HepG2 (cell line): Measurements from ENCODE around the gene SLC22A15. TPM values are rescaled to one million over a fixed set of nuclear protein-coding genes. Genes with fewer than 3 reads are reported as not detected.

Source experiments
- ATAC-seq: fragments of 200-7000 bp; cut with Tn5 transposase; 3 replicates; pipeline ENCODE4 v1.9.1; 2020; ENCODE audit warnings: mild to moderate bottlenecking, moderate library complexity
- BruUV-seq: library from RNA; stranded (reverse); fragments of 400-500 nt; replicated peaks from 2 replicates; lab custom pipeline; 2021; lab: Mats Ljungman, UMichigan
- CTCF ChIA-PET: fragments of 300-600 bp; formaldehyde crosslinking; extraction: SDS; loops from one replicate; lab custom pipeline; 2021; ENCODE audit warnings: low total read pairs, inconsistent platforms, low intra/inter-chr PET ratio; lab: Yijun Ruan, JAX
- POLR2A ChIA-PET: fragments of 350-600 bp; sonication (Branson Sonifier 250); formaldehyde crosslinking; loops from one replicate; lab custom pipeline; 2020; ENCODE audit warnings: antibody characterized with exemption, inconsistent platforms; lab: Yijun Ruan, JAX
- DNase-seq: peaks from one replicate; pipeline ENCODE4 v3.0.0-alpha.2; 2015; ENCODE audit warnings: low spot score
- FAIRE-seq: peaks from 3 replicates; lab custom pipeline; 2011; peaks lifted over from hg19 to GRCh38; lab: Jason Lieb, UNC
- H2AFZ ChIP-seq: one replicate; pipeline ENCODE4 v1.6.1; 2011; ENCODE audit warnings: low read length, inconsistent platforms
- H3K27ac ChIP-seq: fragments of 300-600 bp; 3 replicates; pipeline ENCODE4 v1.8.0; 2011; ENCODE audit warnings: mixed run types, mild to moderate bottlenecking, mixed read lengths, low read length, inconsistent platforms; ENCODE audit not compliant: insufficient read depth; ENCODE audit errors: extremely low read length
- H3K27me3 ChIP-seq, 2 experiments: fragments of 200-600 bp in 1 of 2; 2 replicates in 1 of 2; 3 replicates in 1 of 2; pipeline versions ENCODE4 v1.6.0 to v1.8.0; 2011; ENCODE audit warnings: low read length in 2 of 2, mild to moderate bottlenecking in 2 of 2, moderate library complexity in 2 of 2, inconsistent platforms in 1 of 2; ENCODE audit not compliant: insufficient read depth in 2 of 2, control insufficient read depth in 1 of 2
- H3K36me3 ChIP-seq, 2 experiments: fragments of 200-600 bp in 1 of 2; replicated peaks in 1 of 2; 2 replicates in 1 of 2; 3 replicates in 1 of 2; pipeline versions ENCODE4 v1.5.1 to v1.8.0; 2011; ENCODE audit warnings: low read length in 2 of 2, inconsistent platforms in 1 of 2; ENCODE audit not compliant: insufficient read depth in 2 of 2, control insufficient read depth in 1 of 2
- H3K4me1 ChIP-seq: 2 replicates; pipeline ENCODE4 v1.5.1; 2012; ENCODE audit warnings: low read length, inconsistent platforms; ENCODE audit not compliant: insufficient read depth
- H3K4me2 ChIP-seq: 2 replicates; pipeline ENCODE4 v1.6.0; 2011; ENCODE audit warnings: low read depth, low read length, inconsistent platforms
- H3K4me3 ChIP-seq, 3 experiments: fragments of 200-600 bp in 1 of 3; sonication (generic), shearing (Covaris generic) in 1 of 3; replicated peaks in 1 of 3; 2 replicates each; pipeline ENCODE4 v1.5.1; 2011 to 2016; ENCODE audit warnings: low read length in 3 of 3, inconsistent platforms in 2 of 3, low read depth in 2 of 3, mild to moderate bottlenecking in 2 of 3, control low read depth in 1 of 3, mixed read lengths in 1 of 3; ENCODE audit not compliant: insufficient read depth in 1 of 3
- H3K79me2 ChIP-seq: one replicate; pipeline ENCODE4 v1.6.1; 2011; ENCODE audit warnings: low read length, inconsistent platforms; ENCODE audit not compliant: insufficient read depth
- H3K9ac ChIP-seq: 2 replicates; pipeline ENCODE4 v1.6.0; 2011; ENCODE audit warnings: mild to moderate bottlenecking, low read depth, low read length, inconsistent platforms; ENCODE audit not compliant: insufficient read depth
- H3K9me3 ChIP-seq: 2 replicates; pipeline ENCODE4 v1.5.1; 2012; ENCODE audit warnings: mild to moderate bottlenecking, low read length
- H4K20me1 ChIP-seq: 2 replicates; pipeline ENCODE4 v1.6.0; 2011; ENCODE audit warnings: inconsistent platforms, mild to moderate bottlenecking, low read length, moderate library complexity; ENCODE audit not compliant: insufficient read depth
- GTF2F1 ChIP-seq: fragments of 150-350 bp; IDR thresholded peaks from 2 replicates; pipeline ENCODE4 v1.6.1; 2014; ENCODE audit warnings: low read length
- HMG20B ChIP-seq: conservative IDR thresholded peaks from 2 replicates; pipeline ENCODE4 v1.6.1; 2016; ENCODE audit warnings: missing genetic modification reagents, missing compliant biosample characterization
- MEF2D ChIP-seq: sonication (generic); formaldehyde crosslinking; IDR thresholded peaks from 2 replicates; pipeline ENCODE4 v1.5.1; 2020; ENCODE audit warnings: mild to moderate bottlenecking, missing genetic modification reagents
- NAIF1 ChIP-seq: sonication (generic); formaldehyde crosslinking; IDR thresholded peaks from 2 replicates; pipeline ENCODE4 v1.5.0; 2020; ENCODE audit warnings: mild to moderate bottlenecking, missing genetic modification reagents, borderline replicate concordance
- ZBTB38 ChIP-seq: sonication (generic); formaldehyde crosslinking; IDR thresholded peaks from 2 replicates; pipeline ENCODE4 v1.5.1; 2020; ENCODE audit warnings: mild to moderate bottlenecking, missing genetic modification reagents
- ZNF512B ChIP-seq: sonication (generic); formaldehyde crosslinking; IDR thresholded peaks from 2 replicates; pipeline ENCODE4 v1.5.1; 2020; ENCODE audit warnings: missing genetic modification reagents, mild to moderate bottlenecking, borderline replicate concordance
- ZNF605 ChIP-seq: sonication (generic); formaldehyde crosslinking; IDR thresholded peaks from 2 replicates; pipeline ENCODE4 v1.8.0; 2022; ENCODE audit warnings: mild to moderate bottlenecking, missing genetic modification reagents
- ZNF687 ChIP-seq: sonication (generic); formaldehyde crosslinking; IDR thresholded peaks from 2 replicates; pipeline ENCODE4 v1.5.1; 2020; ENCODE audit warnings: mild to moderate bottlenecking, missing genetic modification reagents, moderate library complexity
- ZNF816 ChIP-seq: sonication (generic); formaldehyde crosslinking; IDR thresholded peaks from 2 replicates; pipeline ENCODE4 v1.8.0; 2022; ENCODE audit warnings: missing genetic modification reagents, mild to moderate bottlenecking, borderline replicate concordance
- WGBS: methylation state at CpG from one replicate; pipeline ENCODE4 v1.1.6; 2017; ENCODE audit warnings: low lambda C conversion rate; 5-methylcytosine and 5-hydroxymethylcytosine counted together
- in situ Hi-C: cut with HindIII; loops from 2 replicates; pipeline ENCODE4 v1.10.0; 2017; ENCODE audit warnings: low pct_unique_long_range_greater_than_20kb; ENCODE audit not compliant: extremely low pct_ligation_motif_present
- intact Hi-C: fragments of 100-400 bp; cut with micrococcal nuclease; formaldehyde crosslinking; loops from one replicate; pipeline ENCODE4 v1.10.0; 2022; ENCODE audit not compliant: unreplicated experiment
- polyA plus RNA-seq, 8 experiments: library from polyadenylated mRNA; depleted of rRNA in 3 of 8; stranded (reverse) in 7 of 8; unstranded in 1 of 8; fragments of >200 nt; fragmentation: Illumina TruSeq in 4 of 8; extraction: Trizol in 4 of 8; gene quantifications; 2 replicates each; pipeline versions ENCODE4 v1.2.1 to v1.2.3, GENCODE V29; 2011 to 2016; ENCODE audit warnings: low read depth in 4 of 8, missing spikeins in 1 of 8, mixed read lengths in 1 of 8; ENCODE audit not compliant: insufficient read depth in 1 of 8
- total RNA-seq, 5 experiments: library from RNA; depleted of rRNA; stranded (reverse); fragments of >200 nt; fragmentation: Illumina TruSeq; extraction: Trizol; gene quantifications; 2 replicates each; pipeline ENCODE4 v1.2.3, GENCODE V29; 2016; ENCODE audit warnings: low read depth in 1 of 5

SLC22A15 gene
- total and polyA plus RNA-seq, 2 of the 13 experiments (the other 11 are each of a cell fraction or from before 2014, with no cell fraction given), result 0.24 to 1.7 TPM

DNA sequence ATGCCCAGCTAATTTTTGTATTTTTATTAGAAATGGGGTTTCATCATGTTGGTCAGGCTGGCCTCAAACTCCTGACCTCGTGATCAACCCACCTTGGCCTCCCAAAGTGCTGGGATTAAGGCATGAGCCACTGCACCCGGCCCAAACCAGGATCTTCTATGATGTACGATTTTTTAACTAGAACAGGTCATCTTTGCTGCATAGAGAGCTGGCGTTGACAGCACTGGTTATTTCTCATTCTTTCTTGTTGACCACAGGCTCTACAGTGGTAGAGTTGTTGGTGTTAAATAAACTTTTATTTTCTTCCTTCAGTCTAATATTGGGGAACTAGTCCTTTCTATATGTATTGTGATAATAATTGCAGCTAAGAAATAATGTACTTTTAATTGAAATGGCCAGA, 131.1 kb downstream of the SLC22A15 start:
- ChIA-PET POLR2A (no interaction called here), CTCF (no interaction called here)
- no peaks in the 10 kb centered on the region for H3K79me2 ChIP-seq
- DNase-seq (no peak), FAIRE-seq (no peak), ATAC-seq (no peak)
- H3K4me1 ChIP-seq, result peaks cover 78% of the 10 kb centered on the region
- no peak overlapping the region for H3K9ac ChIP-seq
- intact Hi-C loops, result no loop called here
- H3K4me2 ChIP-seq, result no peak overlapping the region
- TF ChIP-seq ZNF605 (CRISPR knock-in tag), result no peak
- no peak for TF ChIP-seq ZBTB38 (CRISPR knock-in tag)
- no peak for TF ChIP-seq ZNF512B (CRISPR knock-in tag)
- TF ChIP-seq HMG20B, result no peak
- TF ChIP-seq GTF2F1, result no peak
- TF ChIP-seq ZNF687 (CRISPR knock-in tag), result no peak
- TF ChIP-seq ZNF816, result no peak
- TF ChIP-seq MEF2D (CRISPR knock-in tag), result no peak
- TF ChIP-seq NAIF1, result no peak
- in situ Hi-C loops, result no loop called here
- no peak overlapping the region for H3K4me3 ChIP-seq
- no peaks in the 10 kb centered on the region for H4K20me1 ChIP-seq
- H3K27me3 ChIP-seq, result no peaks in the 10 kb centered on the region
- no peak overlapping the region for H2AFZ ChIP-seq
- no peaks in the 10 kb centered on the region for H3K9me3 ChIP-seq
- 90% methylated on average over 4 of the region's 4 CpGs for WGBS
- no peaks in the 10 kb centered on the region for H3K36me3 ChIP-seq
- no peak overlapping the region for H3K27ac ChIP-seq
- BruUV-seq, result no TSS peak
